ENCODE data around the gene PLOD3.

Gene PLOD3

DNA sequence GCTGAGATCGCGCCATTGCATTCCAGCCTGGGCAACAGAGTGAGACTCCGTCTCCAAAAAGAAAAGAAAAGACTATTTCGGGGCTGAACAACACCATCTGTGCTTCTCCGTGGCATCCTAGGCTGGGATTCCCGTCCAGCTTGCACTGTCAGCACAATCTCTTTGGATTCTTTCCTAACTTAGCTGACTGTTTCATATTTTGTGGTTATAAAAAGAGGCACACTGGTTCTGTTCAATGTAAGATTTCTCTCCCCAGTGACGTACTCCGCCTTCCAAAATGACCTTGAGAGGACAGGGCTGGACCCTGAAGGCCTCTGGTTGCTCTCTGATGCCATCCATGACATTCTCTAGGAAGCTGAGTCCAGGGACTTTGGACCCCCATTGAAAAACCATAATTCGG, 9.3 kb upstream of the PLOD3 start:
- Histone ChIP-seq H3K4me3 (ENCODE audit: insufficient read depth, low read depth, low read length, poor library complexity, severe bottlenecking) (no peak overlapping the region), H3K27ac (ENCODE audit: insufficient read depth, low read length, poor library complexity, severe bottlenecking) (no peak overlapping the region), H3K4me1 (ENCODE audit: control insufficient read depth, insufficient read depth, low read length, poor library complexity, severe bottlenecking) (no peaks in the 10 kb centered on the region), H3K36me3 (ENCODE audit: control insufficient read depth, insufficient read depth, low read length) (peaks cover 33% of the 10 kb centered on the region), H3K9me3 (ENCODE audit: control insufficient read depth, low read length) (no peaks in the 10 kb centered on the region), H3K27me3 (replicated peaks; ENCODE audit: control insufficient read depth, insufficient read depth, low read length, poor library complexity, severe bottlenecking) (no peaks in the 10 kb centered on the region)
- DNase-seq: no peak

DNA sequence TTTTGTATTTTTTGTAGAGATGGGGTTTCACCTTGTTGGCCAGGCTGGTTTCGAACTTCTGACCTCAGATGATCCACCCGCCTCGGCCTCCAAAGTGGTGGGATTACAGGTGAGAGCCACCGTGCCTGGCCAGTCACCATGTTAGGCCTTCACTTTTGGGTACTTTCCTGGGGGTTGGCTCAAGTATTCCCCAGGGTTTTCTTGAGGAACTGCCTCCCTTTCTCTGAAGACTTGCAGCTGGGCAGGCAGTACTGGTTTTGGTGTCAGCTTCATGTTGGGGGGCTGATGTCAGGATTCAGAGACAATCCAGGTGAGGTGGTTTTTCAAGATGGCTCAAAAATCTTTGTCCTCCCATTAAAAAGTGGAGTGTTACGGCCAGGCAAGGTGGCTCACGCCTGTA, 8.3 kb upstream of the PLOD3 start:
- Histone ChIP-seq H3K36me3 (ENCODE audit: control insufficient read depth, insufficient read depth, low read length) (peaks cover 35% of the 10 kb centered on the region), H3K4me3 (ENCODE audit: insufficient read depth, low read depth, low read length, poor library complexity, severe bottlenecking) (no peak overlapping the region), H3K27ac (ENCODE audit: insufficient read depth, low read length, poor library complexity, severe bottlenecking) (no peak overlapping the region), H3K27me3 (replicated peaks; ENCODE audit: control insufficient read depth, insufficient read depth, low read length, poor library complexity, severe bottlenecking) (no peaks in the 10 kb centered on the region), H3K4me1 (ENCODE audit: control insufficient read depth, insufficient read depth, low read length, poor library complexity, severe bottlenecking) (no peaks in the 10 kb centered on the region), H3K9me3 (ENCODE audit: control insufficient read depth, low read length) (no peaks in the 10 kb centered on the region)
- DNase-seq: no peak

DNA sequence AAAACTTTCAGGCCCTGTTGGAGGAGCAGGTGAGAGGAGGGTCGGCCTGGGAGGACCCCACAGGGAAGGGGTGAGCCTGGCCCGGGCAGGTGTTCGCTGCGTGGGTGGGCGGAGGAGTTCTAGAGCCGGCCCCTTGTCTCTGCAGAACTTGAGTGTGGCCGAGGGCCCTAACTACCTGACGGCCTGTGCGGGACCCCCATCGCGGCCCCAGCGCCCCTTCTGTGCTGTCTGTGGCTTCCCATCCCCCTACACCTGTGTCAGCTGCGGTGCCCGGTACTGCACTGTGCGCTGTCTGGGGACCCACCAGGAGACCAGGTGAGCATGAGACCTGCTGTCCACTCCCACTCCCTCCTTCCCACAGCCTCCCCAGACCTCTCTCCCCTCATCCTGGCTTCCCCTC, 6.1 kb upstream of the PLOD3 start:
- no peak for DNase-seq
- H3K4me1 ChIP-seq (ENCODE audit: control insufficient read depth, insufficient read depth, low read length, poor library complexity, severe bottlenecking): peaks cover 9% of the 10 kb centered on the region
- no peaks in the 10 kb centered on the region for H3K9me3 ChIP-seq (ENCODE audit: control insufficient read depth, low read length)
- H3K36me3 ChIP-seq (ENCODE audit: control insufficient read depth, insufficient read depth, low read length): peaks cover 35% of the 10 kb centered on the region
- H3K4me3 ChIP-seq (ENCODE audit: insufficient read depth, low read depth, low read length, poor library complexity, severe bottlenecking): no peak overlapping the region
- H3K27ac ChIP-seq (ENCODE audit: insufficient read depth, low read length, poor library complexity, severe bottlenecking): no peak overlapping the region
- H3K27me3 ChIP-seq (replicated peaks; ENCODE audit: control insufficient read depth, insufficient read depth, low read length, poor library complexity, severe bottlenecking): no peaks in the 10 kb centered on the region

DNA sequence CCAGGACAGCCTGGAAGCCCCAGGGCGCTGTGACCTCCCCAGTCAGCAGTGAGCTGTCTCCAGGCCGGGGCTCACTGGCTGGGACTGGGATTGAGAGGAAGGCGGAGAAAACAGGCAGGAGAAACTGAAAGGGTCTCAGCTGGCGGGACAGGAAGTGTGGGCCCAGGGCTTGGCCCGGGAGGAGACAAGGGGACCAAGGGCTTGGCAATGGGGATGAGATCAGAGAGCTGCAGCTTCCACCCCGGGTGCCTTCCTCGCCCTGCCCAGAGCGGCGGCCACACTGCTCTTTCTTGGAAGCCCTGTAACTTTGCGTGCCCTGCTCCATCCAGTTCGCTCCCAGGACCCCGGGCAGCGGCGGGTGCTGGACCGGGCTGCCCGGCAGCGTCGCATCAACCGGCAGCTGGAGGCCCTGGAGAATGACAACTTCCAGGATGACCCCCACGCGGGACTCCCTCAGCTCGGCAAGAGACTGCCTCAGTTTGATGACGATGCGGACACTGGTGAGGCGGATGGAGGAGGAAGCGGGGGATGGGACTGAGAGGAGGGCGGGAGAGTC, 5.0 kb upstream of the PLOD3 start:
- no peaks in the 10 kb centered on the region for H3K9me3 ChIP-seq (ENCODE audit: control insufficient read depth, low read length)
- DNase-seq: no peak
- H3K4me3 ChIP-seq (ENCODE audit: insufficient read depth, low read depth, low read length, poor library complexity, severe bottlenecking): no peak overlapping the region
- peaks cover 14% of the 10 kb centered on the region for H3K4me1 ChIP-seq (ENCODE audit: control insufficient read depth, insufficient read depth, low read length, poor library complexity, severe bottlenecking)
- no peak overlapping the region for H3K27ac ChIP-seq (ENCODE audit: insufficient read depth, low read length, poor library complexity, severe bottlenecking)
- H3K36me3 ChIP-seq (ENCODE audit: control insufficient read depth, insufficient read depth, low read length): peaks cover 35% of the 10 kb centered on the region
- no peaks in the 10 kb centered on the region for H3K27me3 ChIP-seq (replicated peaks; ENCODE audit: control insufficient read depth, insufficient read depth, low read length, poor library complexity, severe bottlenecking)

DNA sequence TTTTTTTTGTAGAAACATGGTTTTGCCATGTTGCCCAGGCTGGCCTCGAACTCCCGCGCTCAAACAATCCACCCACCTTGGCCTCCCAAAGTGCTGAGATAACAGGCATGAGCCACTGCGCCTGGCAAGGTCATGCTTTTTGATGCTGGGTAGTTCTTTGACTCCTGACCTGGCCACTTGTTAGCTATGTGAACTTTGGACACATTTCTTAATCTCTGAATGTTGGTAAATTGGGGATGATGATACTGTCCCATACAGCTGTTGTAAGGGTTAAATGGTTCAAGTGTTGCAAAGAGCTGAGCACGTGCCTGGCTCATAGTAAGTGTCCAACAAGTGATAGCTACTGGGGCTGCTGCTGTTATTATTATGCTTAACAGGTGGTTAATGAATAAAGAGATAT, 2.9 kb upstream of the PLOD3 start:
- Histone ChIP-seq H3K36me3 (ENCODE audit: control insufficient read depth, insufficient read depth, low read length) (peaks cover 33% of the 10 kb centered on the region), H3K27me3 (replicated peaks; ENCODE audit: control insufficient read depth, insufficient read depth, low read length, poor library complexity, severe bottlenecking) (no peaks in the 10 kb centered on the region), H3K4me3 (ENCODE audit: insufficient read depth, low read depth, low read length, poor library complexity, severe bottlenecking) (no peak overlapping the region), H3K27ac (ENCODE audit: insufficient read depth, low read length, poor library complexity, severe bottlenecking) (no peak overlapping the region), H3K9me3 (ENCODE audit: control insufficient read depth, low read length) (no peaks in the 10 kb centered on the region), H3K4me1 (ENCODE audit: control insufficient read depth, insufficient read depth, low read length, poor library complexity, severe bottlenecking) (peaks cover 23% of the 10 kb centered on the region)
- DNase-seq: no peak

DNA sequence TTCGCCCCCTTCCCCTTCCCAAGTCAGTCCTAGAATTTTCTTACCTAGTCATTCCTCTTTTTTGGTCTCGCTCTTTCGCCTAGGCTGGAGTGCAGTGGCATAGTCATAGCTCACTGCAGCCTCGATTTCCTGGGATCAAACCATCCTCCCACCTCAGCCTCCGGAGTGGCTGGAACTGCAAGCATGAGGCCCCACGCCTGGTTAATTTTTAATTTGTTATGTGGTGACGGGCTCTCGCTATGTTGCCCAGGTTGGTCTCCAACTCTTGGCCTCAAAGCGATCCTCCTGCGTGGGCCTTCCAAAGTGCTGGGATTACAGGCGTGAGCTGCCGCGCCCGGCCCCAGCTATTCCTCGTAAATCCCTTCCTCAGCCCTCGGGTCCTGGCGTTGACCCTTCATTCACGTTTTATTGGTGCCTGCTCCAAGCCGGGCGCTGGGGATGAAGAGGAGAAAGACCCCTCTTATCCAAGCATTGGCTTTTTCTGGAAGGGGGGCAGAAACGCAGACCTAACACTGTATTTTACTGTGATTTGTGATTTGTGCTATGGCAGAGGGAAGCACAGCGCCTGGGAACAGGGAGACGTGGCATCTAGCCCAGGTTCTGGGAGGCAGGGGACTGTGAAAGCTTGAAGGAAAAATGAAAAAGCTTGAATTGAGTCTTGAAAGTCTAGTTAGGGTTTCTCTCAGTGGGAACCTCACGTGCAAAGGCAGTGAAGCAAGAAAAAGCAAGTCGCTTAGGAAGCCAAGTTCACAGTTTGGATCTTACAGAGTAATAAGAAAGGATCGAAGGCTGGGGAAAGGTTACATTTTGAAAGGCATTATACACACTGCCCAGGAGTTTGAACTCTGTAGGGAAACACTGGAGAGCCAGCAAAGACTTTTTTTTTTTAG, 1.1 kb upstream of the PLOD3 start:
- DNase-seq: no peak
- H3K27me3 ChIP-seq (replicated peaks; ENCODE audit: control insufficient read depth, insufficient read depth, low read length, poor library complexity, severe bottlenecking): no peaks in the 10 kb centered on the region
- H3K4me1 ChIP-seq (ENCODE audit: control insufficient read depth, insufficient read depth, low read length, poor library complexity, severe bottlenecking): peaks cover 23% of the 10 kb centered on the region
- H3K36me3 ChIP-seq (ENCODE audit: control insufficient read depth, insufficient read depth, low read length): peaks cover 16% of the 10 kb centered on the region
- H3K4me3 ChIP-seq (ENCODE audit: insufficient read depth, low read depth, low read length, poor library complexity, severe bottlenecking): peak overlapping the region; percentile 80
- no peaks in the 10 kb centered on the region for H3K9me3 ChIP-seq (ENCODE audit: control insufficient read depth, low read length)
- peak overlapping the region; percentile 73 for H3K27ac ChIP-seq (ENCODE audit: insufficient read depth, low read length, poor library complexity, severe bottlenecking)

DNA sequence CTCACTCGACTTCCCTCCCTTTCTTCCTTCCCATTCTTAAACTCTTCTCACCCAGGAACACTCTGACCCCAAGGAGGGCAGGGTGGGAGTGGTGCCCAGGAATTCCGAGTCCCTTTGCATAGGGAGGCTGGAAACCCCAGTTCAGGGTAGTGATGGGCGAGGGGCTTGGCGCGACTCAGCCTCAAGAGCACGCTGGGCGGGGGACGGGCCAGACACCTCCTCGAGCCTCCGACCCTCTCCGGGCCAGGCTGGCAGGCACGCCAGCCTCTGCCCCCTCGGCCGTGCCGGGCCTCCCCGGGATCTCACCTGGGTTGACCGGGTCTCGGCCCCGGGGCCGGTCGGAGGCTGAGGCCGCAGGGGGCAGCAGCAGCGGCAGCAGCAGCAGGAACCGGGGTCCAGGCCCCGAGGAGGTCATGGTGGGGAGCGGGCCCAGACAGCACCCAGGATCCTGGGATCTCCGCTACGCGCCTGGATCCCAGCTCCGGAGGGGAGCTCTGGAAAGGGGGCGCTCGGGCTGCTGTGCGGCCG, 457 bp downstream of the PLOD3 start:
- H3K36me3 ChIP-seq (ENCODE audit: control insufficient read depth, insufficient read depth, low read length): peaks cover 12% of the 10 kb centered on the region
- H3K27me3 ChIP-seq (replicated peaks; ENCODE audit: control insufficient read depth, insufficient read depth, low read length, poor library complexity, severe bottlenecking): no peaks in the 10 kb centered on the region
- peaks cover 23% of the 10 kb centered on the region for H3K4me1 ChIP-seq (ENCODE audit: control insufficient read depth, insufficient read depth, low read length, poor library complexity, severe bottlenecking)
- no peak for DNase-seq
- H3K4me3 ChIP-seq (ENCODE audit: insufficient read depth, low read depth, low read length, poor library complexity, severe bottlenecking): peak overlapping the region; percentile 80
- H3K27ac ChIP-seq (ENCODE audit: insufficient read depth, low read length, poor library complexity, severe bottlenecking): peak overlapping the region; percentile 73
- H3K9me3 ChIP-seq (ENCODE audit: control insufficient read depth, low read length): no peaks in the 10 kb centered on the region

DNA sequence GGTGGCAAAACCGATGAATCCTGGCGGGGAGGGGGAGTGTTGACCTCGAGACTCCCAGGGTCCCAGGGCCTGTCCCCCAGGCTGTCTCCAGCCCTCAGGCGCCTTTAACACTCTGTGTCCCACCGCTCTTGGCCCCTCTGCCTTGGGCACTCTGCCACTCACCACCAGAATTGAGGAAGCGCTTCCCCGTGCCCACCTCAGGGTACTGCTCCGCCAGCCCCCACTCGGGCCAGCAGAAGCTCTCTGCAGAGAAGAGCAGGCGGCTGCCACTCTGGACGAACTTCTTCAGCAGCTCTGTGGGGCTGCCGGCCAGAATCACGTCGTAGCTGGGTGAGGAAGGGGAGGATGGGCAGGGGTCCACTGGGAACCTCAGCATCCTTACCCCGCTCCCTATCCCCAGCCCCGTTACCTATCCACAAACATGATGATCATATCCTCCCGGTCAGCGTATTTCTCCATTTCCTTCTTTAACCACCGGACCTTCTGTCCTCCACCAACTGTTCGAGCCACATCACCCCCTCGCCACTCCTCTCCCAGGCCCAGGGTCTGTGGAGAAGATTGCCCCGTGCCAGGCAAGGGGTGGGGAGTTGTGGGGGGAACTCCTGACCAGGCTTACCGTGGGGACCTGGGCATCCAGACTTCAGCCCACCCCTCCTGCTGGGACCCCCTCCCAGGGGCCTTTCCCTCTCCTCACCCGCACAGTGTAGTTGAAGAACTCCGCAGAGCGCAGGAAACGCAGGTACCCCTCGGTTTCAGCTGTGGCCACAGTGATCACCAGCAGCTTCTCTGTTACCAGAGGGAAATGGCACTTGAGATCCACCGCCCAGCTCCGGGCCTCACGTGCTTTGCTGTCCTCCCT, 1.2 kb downstream of the PLOD3 start:
- Histone ChIP-seq H3K27me3 (replicated peaks; ENCODE audit: control insufficient read depth, insufficient read depth, low read length, poor library complexity, severe bottlenecking) (no peaks in the 10 kb centered on the region), H3K4me1 (ENCODE audit: control insufficient read depth, insufficient read depth, low read length, poor library complexity, severe bottlenecking) (peaks cover 23% of the 10 kb centered on the region), H3K27ac (ENCODE audit: insufficient read depth, low read length, poor library complexity, severe bottlenecking) (no peak overlapping the region), H3K9me3 (ENCODE audit: control insufficient read depth, low read length) (no peaks in the 10 kb centered on the region), H3K36me3 (ENCODE audit: control insufficient read depth, insufficient read depth, low read length) (peaks cover 11% of the 10 kb centered on the region), H3K4me3 (ENCODE audit: insufficient read depth, low read depth, low read length, poor library complexity, severe bottlenecking) (peak overlapping the region; percentile 80)
- DNase-seq: no peak

DNA sequence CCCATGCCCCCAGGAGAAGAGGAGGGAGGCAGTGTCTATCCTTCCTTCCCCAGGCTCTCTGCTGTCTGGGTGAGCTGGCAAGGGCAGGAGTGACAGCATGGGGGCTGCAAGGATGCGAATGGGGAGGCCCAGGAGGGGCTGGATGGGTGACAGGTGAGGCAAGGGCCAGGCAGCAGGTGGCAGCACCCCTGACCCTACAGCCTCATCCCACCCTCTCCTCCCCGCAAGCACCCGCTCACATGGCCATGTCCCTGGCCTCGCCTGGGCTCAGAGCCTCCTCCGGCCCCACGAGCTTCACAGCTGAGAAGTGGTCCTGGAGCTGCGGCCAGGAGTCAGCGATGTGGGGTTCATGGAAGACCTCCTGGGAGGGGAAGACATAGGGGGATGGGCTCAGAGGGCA, 5.4 kb downstream of the PLOD3 start:
- Histone ChIP-seq H3K4me3 (ENCODE audit: insufficient read depth, low read depth, low read length, poor library complexity, severe bottlenecking) (no peak overlapping the region), H3K27ac (ENCODE audit: insufficient read depth, low read length, poor library complexity, severe bottlenecking) (no peak overlapping the region), H3K27me3 (replicated peaks; ENCODE audit: control insufficient read depth, insufficient read depth, low read length, poor library complexity, severe bottlenecking) (no peaks in the 10 kb centered on the region), H3K9me3 (ENCODE audit: control insufficient read depth, low read length) (no peaks in the 10 kb centered on the region), H3K36me3 (ENCODE audit: control insufficient read depth, insufficient read depth, low read length) (peaks cover 19% of the 10 kb centered on the region), H3K4me1 (ENCODE audit: control insufficient read depth, insufficient read depth, low read length, poor library complexity, severe bottlenecking) (peaks cover 8% of the 10 kb centered on the region)
- DNase-seq: no peak

Measured in effector memory CD4-positive, alpha-beta T cell (primary cell).